ENCODE data around the gene FHOD1. TPM values are rescaled to one million over a fixed set of nuclear protein-coding genes. Genes with fewer than 3 reads are reported as not detected.

FHOD1 gene
- total and polyA plus RNA-seq, 10 donors: 45.6 to 304 (median 147) TPM

GRCh38 chr16:67185651-67186134, 61.6 kb downstream of the FHOD1 start:
- H3K4me1 ChIP-seq: peaks cover 11 to 69% (median 46%) of the 10 kb centered on the region in 6 donors
- peaks cover 0 to 12% (median 0%) of the 10 kb centered on the region in 6 donors for H3K36me3 ChIP-seq
- peak overlapping the region in 6 of 8 donors; percentile 16 to 99 (median 95) for H3K27ac ChIP-seq
- DNase-seq: no peak
- H3K27me3 ChIP-seq (replicated peaks in 1 of 7): peaks cover 0 to 32% (median 0%) of the 10 kb centered on the region in 7 donors
- H3K4me3 ChIP-seq: peak overlapping the region in 7 of 8 donors; percentile 66 to 86 (median 70)
- no peaks in the 10 kb centered on the region for H3K9me3 ChIP-seq
- no peak for TF ChIP-seq POLR2AphosphoS5 (IDR thresholded peaks at IDR 0.05)
- TF ChIP-seq POLR2A (IDR thresholded peaks at IDR 0.05): no peak
- peak in 6 of 11 experiments; percentile 1 to 31 (median 20) for TF ChIP-seq CTCF (IDR thresholded peaks at IDR 0.05 in 8 of 11, conservative IDR thresholded peaks at IDR 0.05 in 3 of 11)
- intact Hi-C loops (cut with DNase I; ENCODE audit: low total_unique reads): no loop called here
- 7 to 14% (median 11%) methylated on average over 12 of the region's 12 CpGs for WGBS, 5 donors

GRCh38 chr16:67184995-67185650, 62.2 kb downstream of the FHOD1 start:
- no peak for TF ChIP-seq POLR2A (IDR thresholded peaks at IDR 0.05)
- TF ChIP-seq POLR2AphosphoS5 (IDR thresholded peaks at IDR 0.05): peak; percentile 70 to 81 (median 79)
- peak; percentile 66 to 87 (median 78) for TF ChIP-seq CTCF (IDR thresholded peaks at IDR 0.05 in 8 of 11, conservative IDR thresholded peaks at IDR 0.05 in 3 of 11)
- 14 to 26% (median 17%) methylated on average over 39 to 43 of the region's 43 CpGs for WGBS, 5 donors
- DNase-seq: peak; percentile 96
- H3K27ac ChIP-seq: peak overlapping the region in 5 of 8 donors; percentile 95 to 99 (median 95)
- H3K4me3 ChIP-seq: peak overlapping the region in 7 of 8 donors; percentile 66 to 86 (median 70)
- no peaks in the 10 kb centered on the region for H3K9me3 ChIP-seq
- H3K4me1 ChIP-seq: peaks cover 11 to 64% (median 44%) of the 10 kb centered on the region in 6 donors
- peaks cover 0 to 32% (median 0%) of the 10 kb centered on the region in 7 donors for H3K27me3 ChIP-seq (replicated peaks in 1 of 7)
- intact Hi-C loops (cut with DNase I; ENCODE audit: low total_unique reads): no loop called here
- peaks cover 0 to 12% (median 0%) of the 10 kb centered on the region in 6 donors for H3K36me3 ChIP-seq

- Histone ChIP-seq H3K36me3 (peaks cover 0 to 12% (median 0%) of the 10 kb centered on the region in 6 donors), H3K9me3 (no peaks in the 10 kb centered on the region), H3K27me3 (replicated peaks in 1 of 7) (peaks cover 0 to 34% (median 0%) of the 10 kb centered on the region in 7 donors), H3K4me3 (peak overlapping the region; percentile 60 to 86 (median 70)), H3K4me1 (peaks cover 11 to 63% (median 44%) of the 10 kb centered on the region in 6 donors), H3K27ac (peak overlapping the region; percentile 93 to 99 (median 95))
- intact Hi-C loops (cut with DNase I; ENCODE audit: low total_unique reads): no loop called here
- TF ChIP-seq CTCF (IDR thresholded peaks at IDR 0.05 in 8 of 11, conservative IDR thresholded peaks at IDR 0.05 in 3 of 11) (no peak), POLR2A (IDR thresholded peaks at IDR 0.05) (peak in 1 of 3 donors; percentile 4), POLR2AphosphoS5 (IDR thresholded peaks at IDR 0.05) (no peak)
- no peak for DNase-seq
- WGBS, 5 donors: 5 to 10% (median 10%) methylated on average over 15 to 59 of the region's 59 CpGs
Observed at GRCh38 chr16:67184453-67184994, 62.8 kb downstream of the FHOD1 start.

Measured in spleen (tissue), 11 donors.